Activated naive CD8-positive, alpha-beta T cell treated with anti-CD3 and anti-CD28 coated beads, Interleukin-2, amount 50 U/mL, for 16 hours (primary cell): ENCODE results near the gene GOLGA7B.
"Not testable (repeated sequence)": the region's sequence is repeated elsewhere in the genome, so short reads cannot be mapped to it uniquely, and the experiment has no call there.

Experiments
- DNase-seq: peaks from one replicate; pipeline ENCODE4 v3.0.0-alpha.2; 2020; ENCODE audit warnings: low read depth, low spot score

Gene GOLGA7B

DNA sequence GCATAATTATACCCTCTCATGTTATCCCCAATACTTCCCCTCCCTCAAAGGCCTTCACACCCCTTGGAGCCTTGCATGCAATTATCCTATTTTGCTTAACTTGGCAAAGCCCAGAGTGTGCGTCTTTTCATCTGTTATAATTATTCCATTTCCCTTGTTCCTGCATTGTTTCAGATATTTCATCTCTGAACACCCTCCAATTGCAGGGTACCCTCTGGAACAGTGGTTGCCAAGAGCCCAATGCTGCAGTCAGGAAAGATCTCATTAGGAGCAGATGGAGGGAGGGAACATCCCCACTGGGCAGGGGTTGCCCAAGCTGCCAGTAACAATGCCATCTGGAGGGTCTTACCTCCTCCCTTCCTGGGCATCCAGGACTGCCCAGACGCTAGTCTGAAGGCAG, 18.4 kb upstream of the GOLGA7B start:
- no peak for DNase-seq

DNA sequence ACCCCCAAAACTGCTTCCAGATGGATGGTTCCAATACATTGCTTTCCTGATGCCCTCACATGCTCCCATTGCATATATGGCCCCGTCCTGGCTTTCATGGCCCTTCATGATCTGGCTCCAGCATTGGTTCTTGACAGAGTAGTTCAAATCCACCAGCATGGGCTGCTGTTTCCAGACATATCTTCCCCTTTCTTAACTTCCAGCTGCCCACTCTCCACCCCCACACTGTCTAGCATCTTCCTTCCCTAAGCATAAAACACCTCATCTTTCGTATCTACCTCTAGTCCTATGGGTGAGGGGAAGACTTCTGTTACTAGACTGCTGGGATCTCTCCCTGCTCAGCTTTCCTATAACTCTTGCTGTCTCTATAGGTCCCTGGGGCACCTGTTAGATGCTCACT, 13.2 kb upstream of the GOLGA7B start:
- no peak for DNase-seq

- DNase-seq = no peak
Measured at GRCh38 chr10:97838091-97838490, 11.6 kb upstream of the GOLGA7B start.

GRCh38 chr10:97841166-97841565, 8.5 kb upstream of the GOLGA7B start:
- not testable (repeated sequence) for DNase-seq

- DNase-seq = not testable (repeated sequence)
Measured at GRCh38 chr10:97842114-97842513, 7.5 kb upstream of the GOLGA7B start.

- no peak for DNase-seq
Measured at GRCh38 chr10:97842656-97843280, 6.9 kb upstream of the GOLGA7B start.

GRCh38 chr10:97843281-97843671, 6.4 kb upstream of the GOLGA7B start:
- DNase-seq = no peak

GRCh38 chr10:97843972-97844371, 5.7 kb upstream of the GOLGA7B start:
- not testable (repeated sequence) for DNase-seq

GRCh38 chr10:97844678-97845077, 5.0 kb upstream of the GOLGA7B start:
- DNase-seq = no peak

GRCh38 chr10:97849103-97849686, 448 bp upstream of the GOLGA7B start:
- no peak for DNase-seq

GRCh38 chr10:97850446-97850845, 803 bp downstream of the GOLGA7B start:
- DNase-seq = no peak

DNA sequence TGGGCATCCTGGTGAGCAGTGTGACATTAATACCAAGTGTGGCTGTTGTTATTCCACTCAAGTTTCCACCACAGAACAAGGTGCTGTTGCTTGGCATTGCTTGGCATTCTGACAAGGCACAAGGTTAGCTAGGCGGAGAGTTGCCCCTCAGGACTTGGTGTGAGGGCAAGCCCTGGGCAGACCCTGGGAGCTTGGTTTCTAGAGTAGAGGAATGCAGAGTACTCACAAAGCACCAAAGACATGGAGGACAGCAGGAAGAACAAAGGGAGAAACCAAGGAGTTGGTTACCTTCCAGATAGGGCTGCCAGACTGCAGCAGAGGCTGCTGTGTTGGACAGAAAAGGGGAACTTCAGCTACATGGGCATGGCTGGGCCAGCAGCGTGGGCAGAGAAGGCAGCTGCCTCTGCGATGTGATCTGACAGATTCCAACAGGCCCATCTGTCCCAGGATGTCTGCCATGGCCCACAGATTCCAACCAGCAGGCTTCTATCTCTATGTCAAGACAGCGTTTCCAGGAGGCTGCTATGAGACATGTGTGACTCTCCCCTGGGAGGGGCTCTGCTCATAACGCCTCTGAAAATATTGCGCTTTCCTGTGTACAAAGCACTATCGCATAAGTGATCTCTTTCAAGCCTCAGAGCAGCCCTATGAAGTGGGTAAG, 1.8 kb downstream of the GOLGA7B start:
- DNase-seq = no peak

DNA sequence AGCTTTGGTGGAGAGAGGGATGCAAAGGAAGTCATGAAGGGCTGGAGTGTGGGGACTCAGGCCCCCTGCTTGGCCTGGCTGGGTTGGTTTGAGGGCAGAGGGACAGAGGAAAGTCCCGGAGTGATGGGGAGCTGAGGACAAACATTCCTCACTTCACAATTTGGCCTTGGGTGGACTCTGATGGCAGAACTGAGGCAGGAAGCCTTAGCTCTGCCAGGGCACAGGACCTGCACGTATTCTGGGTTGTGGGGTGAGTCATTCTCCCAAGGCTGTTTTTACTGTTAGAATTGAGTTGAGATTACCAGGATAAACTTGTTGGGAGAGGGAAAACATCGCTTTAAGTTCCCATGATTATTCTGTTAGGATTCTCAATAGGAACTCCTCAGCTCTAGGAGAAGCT, 2.6 kb downstream of the GOLGA7B start:
- no peak for DNase-seq

DNA sequence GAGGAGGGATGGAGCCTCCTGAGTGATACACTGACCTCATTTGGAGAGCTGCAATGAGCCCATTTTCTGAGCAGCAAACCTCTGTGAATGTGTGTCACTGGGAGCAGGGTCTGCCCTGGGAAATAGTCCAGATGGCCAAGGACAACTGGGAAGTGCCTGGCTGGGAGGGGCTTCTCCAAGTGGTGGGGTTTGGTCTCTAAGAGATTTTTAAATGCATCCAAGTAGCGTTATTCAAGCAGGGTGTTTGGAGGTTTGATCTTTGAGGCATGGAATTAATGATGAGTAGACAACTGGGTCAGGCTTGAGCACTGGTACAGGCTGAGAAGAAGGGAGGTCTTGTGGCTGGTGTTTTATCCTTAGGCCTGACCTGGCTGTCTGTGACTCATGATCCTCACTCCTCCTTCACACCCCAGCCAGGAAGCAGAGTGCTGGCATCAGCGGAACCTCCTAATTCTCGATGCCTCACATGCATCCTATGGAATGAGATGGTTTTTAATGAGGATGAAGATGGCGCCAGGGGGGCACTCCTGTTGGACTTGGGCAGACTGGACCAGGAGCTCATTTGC, 3.3 kb downstream of the GOLGA7B start:
- no peak for DNase-seq

GRCh38 chr10:97854743-97855142, 5.1 kb downstream of the GOLGA7B start:
- DNase-seq = no peak

DNA sequence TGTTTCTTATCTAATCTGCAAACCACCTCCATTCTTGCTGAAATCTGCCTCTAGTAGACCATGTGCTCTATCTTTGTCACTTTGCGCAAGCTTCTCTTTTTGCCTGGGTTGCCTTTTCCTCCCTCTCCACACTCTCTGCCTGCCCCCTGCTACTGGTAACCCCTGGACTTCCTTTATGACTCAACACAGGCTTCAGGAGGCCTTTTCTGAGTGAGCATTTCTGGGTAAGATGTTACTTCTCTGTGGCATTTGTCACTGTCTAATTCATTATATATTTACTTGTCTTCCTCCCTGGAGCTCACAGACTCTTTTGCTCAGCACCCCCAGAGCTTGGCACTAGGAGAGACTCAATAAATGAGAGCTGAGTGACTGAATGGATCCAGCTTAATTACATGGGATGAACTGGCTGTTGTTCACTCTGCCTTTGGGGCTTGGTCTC, 8.4 kb downstream of the GOLGA7B start:
- DNase-seq = no peak

- no peak for DNase-seq
Measured at GRCh38 chr10:97861097-97861750, 11.6 kb downstream of the GOLGA7B start.

- DNase-seq = no peak
Measured at GRCh38 chr10:97861924-97862323, 12.3 kb downstream of the GOLGA7B start.

DNA sequence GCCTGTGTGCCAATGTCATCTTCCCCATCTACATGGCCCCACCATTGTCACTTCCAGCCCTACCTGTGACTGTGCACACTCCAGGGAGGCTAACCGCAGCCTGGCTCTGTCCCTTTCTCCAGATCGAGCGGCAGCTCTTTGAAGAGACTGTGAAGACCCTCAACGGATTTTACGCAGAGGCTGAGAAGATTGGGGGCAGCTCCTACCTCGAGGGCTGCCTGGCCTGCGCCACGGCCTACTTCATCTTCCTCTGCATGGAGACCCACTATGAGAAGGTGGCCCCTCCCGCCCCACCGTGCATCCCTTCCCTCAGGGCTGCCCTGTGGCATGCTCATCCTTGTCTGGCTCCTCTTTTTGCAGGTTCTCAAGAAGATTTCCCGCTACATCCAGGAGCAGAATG, 14.2 kb downstream of the GOLGA7B start:
- no peak for DNase-seq

DNA sequence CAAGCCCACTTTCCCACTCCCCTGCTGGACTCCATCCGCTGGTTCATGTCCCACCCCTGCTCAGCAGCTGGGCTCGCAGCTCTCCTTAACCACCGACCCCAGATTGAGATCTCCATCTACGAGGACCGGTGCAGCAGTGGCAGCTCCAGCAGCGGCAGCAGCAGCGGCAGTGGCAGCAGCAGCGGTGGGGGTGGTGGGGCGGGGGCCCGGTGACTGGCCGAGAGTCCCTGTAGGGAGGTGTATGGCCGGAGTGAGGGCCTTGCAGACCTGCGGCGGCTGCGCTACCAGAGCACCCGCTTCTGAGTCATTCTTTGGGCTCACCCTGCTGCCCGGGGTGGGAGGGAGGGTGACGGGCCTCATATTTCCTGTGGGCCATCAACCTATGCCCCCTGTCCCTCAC, 15.8 kb downstream of the GOLGA7B start:
- no peak for DNase-seq

- no peak for DNase-seq
Measured at GRCh38 chr10:97866524-97867219, 17.0 kb downstream of the GOLGA7B start.
